ENCODE results near the gene SNX20.

The SNX20 gene

DNA sequence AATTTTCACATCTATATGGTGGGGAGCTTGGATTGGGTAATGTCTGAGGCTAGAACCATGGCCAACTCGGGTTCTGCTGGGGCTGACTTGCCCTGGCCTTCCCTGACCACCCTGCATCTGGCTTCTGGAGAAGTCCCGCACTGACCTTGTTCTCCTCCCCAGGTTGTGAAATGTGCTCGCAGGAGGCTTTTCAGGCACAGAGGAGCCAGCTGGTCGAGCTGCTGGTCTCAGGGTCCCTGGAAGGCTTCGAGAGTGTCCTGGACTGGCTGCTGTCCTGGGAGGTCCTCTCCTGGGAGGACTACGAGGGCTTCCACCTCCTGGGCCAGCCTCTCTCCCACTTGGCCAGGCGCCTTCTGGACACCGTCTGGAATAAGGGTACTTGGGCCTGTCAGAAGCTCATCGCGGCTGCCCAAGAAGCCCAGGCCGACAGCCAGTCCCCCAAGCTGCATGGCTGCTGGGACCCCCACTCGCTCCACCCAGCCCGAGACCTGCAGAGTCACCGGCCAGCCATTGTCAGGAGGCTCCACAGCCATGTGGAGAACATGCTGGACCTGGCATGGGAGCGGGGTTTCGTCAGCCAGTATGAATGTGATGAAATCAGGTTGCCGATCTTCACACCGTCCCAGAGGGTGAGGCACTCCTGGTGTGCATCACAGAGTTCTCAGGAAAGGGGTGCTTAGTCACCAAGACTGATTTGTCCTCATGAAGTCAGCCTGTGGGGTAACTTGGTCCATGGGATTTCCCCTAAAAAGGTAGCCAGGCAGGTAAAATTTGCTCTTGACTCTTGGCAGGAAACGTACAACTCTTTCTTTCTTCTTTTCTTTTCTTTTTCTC, 18.4 kb upstream of the SNX20 start:
- peaks cover 3% of the 10 kb centered on the region for H3K27me3 ChIP-seq (replicated peaks; ENCODE audit: control insufficient read depth, insufficient read depth, low read length)
- no peak overlapping the region for H3K4me3 ChIP-seq (ENCODE audit: low read length)
- H3K9ac ChIP-seq (ENCODE audit: low read length): no peak overlapping the region
- H3K4me1 ChIP-seq (ENCODE audit: control insufficient read depth, insufficient read depth, low read length): peaks cover 41% of the 10 kb centered on the region
- peaks cover 10% of the 10 kb centered on the region for H3K9me3 ChIP-seq (ENCODE audit: control insufficient read depth, low read length)
- H3K36me3 ChIP-seq (ENCODE audit: control insufficient read depth, insufficient read depth, low read length, severe bottlenecking): no peaks in the 10 kb centered on the region
- no peak for DNase-seq (ENCODE audit: low read depth)

DNA sequence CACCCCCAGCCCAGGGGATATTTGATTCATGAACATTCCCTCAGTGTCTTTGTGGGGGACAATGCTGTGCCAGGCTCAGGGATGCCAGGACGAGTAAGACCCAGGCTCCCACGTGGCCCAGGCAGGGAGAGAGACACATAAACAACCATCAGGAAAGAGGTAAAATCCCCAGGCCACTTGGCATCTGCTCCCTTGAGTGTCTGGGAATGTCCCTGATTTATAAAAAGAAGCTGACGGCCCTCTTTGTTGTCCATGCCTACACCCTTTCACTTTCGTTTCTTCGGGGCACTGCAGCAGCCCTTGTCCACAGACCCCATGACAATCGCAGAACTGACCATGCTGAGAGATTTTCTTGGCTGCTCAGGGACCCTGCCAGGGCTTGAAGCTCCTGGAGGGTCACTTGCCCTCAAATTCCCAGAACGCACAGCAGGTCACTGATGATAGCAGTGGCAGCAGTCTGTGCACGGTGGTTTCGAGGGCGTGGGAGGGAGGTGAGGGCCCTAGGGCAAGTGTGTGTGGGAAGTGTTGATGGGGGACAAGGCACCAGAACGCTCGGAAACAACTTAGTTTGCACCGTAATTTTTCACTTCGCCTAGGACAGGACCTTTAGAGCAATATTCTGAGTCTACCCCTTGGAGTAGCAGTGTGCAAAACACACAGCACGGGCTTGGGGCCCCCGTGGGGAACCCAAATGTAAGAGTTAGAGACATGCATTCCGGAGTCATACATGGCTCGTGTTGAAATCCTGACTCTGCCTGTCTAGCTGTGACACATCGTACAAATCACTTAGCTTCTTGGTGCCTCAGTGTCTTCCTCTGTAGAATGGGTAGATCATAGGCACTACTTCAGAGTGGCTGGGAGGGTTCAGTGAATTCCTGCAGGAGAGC, 17.0 kb upstream of the SNX20 start:
- Histone ChIP-seq H3K4me1 (ENCODE audit: control insufficient read depth, insufficient read depth, low read length) (peaks cover 41% of the 10 kb centered on the region), H3K4me3 (ENCODE audit: low read length) (peak overlapping the region; percentile 72), H3K36me3 (ENCODE audit: control insufficient read depth, insufficient read depth, low read length, severe bottlenecking) (no peaks in the 10 kb centered on the region), H3K9ac (ENCODE audit: low read length) (peak overlapping the region; percentile 44), H3K27me3 (replicated peaks; ENCODE audit: control insufficient read depth, insufficient read depth, low read length) (peaks cover 7% of the 10 kb centered on the region), H3K9me3 (ENCODE audit: control insufficient read depth, low read length) (no peaks in the 10 kb centered on the region)
- peak; percentile 13 for DNase-seq (ENCODE audit: low read depth)

DNA sequence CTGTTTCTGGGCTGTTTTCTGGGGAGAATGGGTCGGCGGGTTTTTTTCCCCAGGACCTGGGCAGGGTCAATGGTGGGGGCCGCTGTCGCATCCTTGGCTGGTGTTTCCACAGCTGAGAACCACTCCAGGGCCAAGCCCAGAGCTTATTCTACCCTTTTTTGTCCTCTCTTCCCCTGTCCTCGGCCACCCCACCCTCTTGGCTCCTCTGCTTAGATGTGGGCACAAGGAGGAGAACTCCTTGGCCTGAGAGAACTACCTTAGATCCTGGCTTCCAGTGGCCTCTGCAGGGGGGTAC, 16.3 kb upstream of the SNX20 start:
- H3K9ac ChIP-seq (ENCODE audit: low read length): no peak overlapping the region
- H3K9me3 ChIP-seq (ENCODE audit: control insufficient read depth, low read length): no peaks in the 10 kb centered on the region
- H3K27me3 ChIP-seq (replicated peaks; ENCODE audit: control insufficient read depth, insufficient read depth, low read length): peaks cover 7% of the 10 kb centered on the region
- H3K4me1 ChIP-seq (ENCODE audit: control insufficient read depth, insufficient read depth, low read length): peaks cover 41% of the 10 kb centered on the region
- no peaks in the 10 kb centered on the region for H3K36me3 ChIP-seq (ENCODE audit: control insufficient read depth, insufficient read depth, low read length, severe bottlenecking)
- no peak overlapping the region for H3K4me3 ChIP-seq (ENCODE audit: low read length)
- no peak for DNase-seq (ENCODE audit: low read depth)

DNA sequence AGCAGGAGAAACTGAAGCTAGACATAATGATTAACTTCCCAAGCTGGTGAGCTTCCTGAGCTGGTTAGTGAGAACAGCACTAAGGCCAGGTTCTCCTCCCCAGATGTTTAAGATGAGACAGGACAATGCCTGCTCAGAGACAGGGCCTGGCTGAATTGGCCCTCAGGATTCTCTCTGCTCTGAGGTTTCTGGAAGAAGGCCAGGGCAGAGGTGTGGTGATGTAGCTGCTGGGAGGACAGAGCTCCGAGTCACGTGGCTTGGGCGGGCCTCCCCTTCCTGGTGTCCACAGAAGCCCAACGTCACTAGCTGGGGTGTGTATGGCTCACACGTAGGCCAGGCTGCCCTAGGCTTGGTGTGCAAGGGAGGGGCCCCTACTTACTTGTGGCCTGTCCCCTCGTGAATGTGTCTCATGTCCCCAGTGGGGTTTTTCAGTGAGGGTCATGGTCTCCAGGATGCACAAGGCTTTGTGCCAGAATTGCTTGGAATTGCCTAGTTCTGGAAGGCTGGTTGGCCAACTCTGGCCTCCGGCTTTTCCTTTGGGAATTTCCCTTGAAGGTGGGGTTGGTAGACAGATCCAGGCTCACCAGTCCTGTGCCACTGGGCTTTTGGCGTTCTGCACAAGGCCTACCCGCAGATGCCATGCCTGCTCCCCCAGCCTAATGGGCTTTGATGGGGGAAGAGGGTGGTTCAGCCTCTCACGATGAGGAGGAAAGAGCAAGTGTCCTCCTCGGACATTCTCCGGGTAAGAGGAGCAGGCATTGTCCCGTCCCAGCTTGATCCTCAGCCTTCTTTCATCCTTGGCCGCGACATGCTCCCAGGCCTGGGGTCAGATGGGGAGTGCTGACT, 15.7 kb upstream of the SNX20 start:
- no peaks in the 10 kb centered on the region for H3K9me3 ChIP-seq (ENCODE audit: control insufficient read depth, low read length)
- no peak overlapping the region for H3K9ac ChIP-seq (ENCODE audit: low read length)
- DNase-seq (ENCODE audit: low read depth): no peak
- no peaks in the 10 kb centered on the region for H3K36me3 ChIP-seq (ENCODE audit: control insufficient read depth, insufficient read depth, low read length, severe bottlenecking)
- peaks cover 7% of the 10 kb centered on the region for H3K27me3 ChIP-seq (replicated peaks; ENCODE audit: control insufficient read depth, insufficient read depth, low read length)
- no peak overlapping the region for H3K4me3 ChIP-seq (ENCODE audit: low read length)
- peaks cover 41% of the 10 kb centered on the region for H3K4me1 ChIP-seq (ENCODE audit: control insufficient read depth, insufficient read depth, low read length)

DNA sequence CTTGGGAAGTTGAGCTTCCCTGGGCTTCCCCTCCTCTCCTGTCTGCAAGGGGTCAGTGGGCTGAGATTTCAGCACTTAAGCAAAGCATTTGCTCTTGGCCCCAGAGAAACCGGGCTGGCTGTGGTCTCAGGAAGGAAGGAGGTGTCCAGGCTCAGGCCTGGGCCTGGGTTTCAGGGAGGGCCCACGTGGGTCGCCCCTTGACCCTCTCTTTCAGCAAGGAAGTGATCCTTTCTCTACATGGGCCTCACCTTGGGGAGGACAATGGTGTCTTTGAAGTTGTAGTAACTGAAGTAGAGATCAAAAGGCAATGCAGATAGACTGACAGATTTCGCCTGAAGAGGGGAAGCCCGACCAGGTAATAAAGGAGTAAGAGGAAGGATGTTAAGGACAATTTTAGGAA, 15.0 kb upstream of the SNX20 start:
- DNase-seq (ENCODE audit: low read depth): no peak
- no peak overlapping the region for H3K9ac ChIP-seq (ENCODE audit: low read length)
- peaks cover 7% of the 10 kb centered on the region for H3K27me3 ChIP-seq (replicated peaks; ENCODE audit: control insufficient read depth, insufficient read depth, low read length)
- H3K4me3 ChIP-seq (ENCODE audit: low read length): no peak overlapping the region
- no peaks in the 10 kb centered on the region for H3K9me3 ChIP-seq (ENCODE audit: control insufficient read depth, low read length)
- H3K36me3 ChIP-seq (ENCODE audit: control insufficient read depth, insufficient read depth, low read length, severe bottlenecking): no peaks in the 10 kb centered on the region
- peaks cover 41% of the 10 kb centered on the region for H3K4me1 ChIP-seq (ENCODE audit: control insufficient read depth, insufficient read depth, low read length)

DNA sequence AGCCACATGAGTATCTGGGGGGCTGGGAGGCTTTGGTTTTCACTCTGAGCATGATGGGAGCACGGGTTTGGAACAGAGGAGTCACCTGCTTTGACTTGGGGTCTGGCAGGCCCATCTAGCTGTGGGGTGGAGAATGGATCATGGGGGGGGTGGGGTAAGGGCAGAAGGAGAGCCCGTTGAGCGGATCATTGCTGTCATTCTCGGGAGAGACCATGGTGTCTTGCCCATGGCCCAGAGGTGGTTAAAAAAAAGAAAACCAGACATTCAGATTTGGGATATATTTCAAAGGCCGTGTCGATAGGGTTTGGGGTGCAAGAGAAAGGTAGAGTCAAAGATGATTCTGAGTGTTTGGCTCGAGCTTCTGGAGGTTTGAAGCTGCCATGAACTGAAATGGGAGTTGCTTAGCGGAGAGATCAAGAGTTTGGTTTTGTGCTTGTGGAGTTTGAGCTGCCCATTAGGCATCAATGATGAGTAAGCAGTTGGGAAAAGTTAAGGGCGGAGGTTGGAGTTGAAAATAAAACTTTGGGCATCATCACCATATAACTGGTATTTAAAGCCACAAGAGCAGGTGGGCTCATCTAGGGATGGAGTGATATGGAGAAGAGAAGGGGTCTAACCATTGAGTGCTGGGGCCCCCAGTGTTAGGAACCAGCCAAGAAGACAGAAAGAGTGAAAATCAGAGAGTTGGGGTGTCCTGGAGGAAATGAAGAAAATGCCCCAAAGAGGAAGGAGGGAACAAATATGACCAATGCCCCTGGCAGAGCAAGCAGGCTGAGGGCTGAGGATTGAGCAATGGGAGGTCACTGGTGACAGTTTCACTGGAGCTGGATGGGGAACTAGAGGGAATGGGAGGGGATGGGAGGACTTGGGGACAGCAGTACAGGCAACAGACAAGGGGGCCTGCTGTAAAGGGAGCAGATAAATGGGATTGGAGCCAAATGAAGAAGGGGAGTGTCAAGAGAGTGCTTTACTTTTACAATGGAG, 14.2 kb upstream of the SNX20 start:
- DNase-seq (ENCODE audit: low read depth): no peak
- peaks cover 41% of the 10 kb centered on the region for H3K4me1 ChIP-seq (ENCODE audit: control insufficient read depth, insufficient read depth, low read length)
- no peak overlapping the region for H3K4me3 ChIP-seq (ENCODE audit: low read length)
- H3K9ac ChIP-seq (ENCODE audit: low read length): no peak overlapping the region
- H3K27me3 ChIP-seq (replicated peaks; ENCODE audit: control insufficient read depth, insufficient read depth, low read length): peaks cover 7% of the 10 kb centered on the region
- no peaks in the 10 kb centered on the region for H3K9me3 ChIP-seq (ENCODE audit: control insufficient read depth, low read length)
- no peaks in the 10 kb centered on the region for H3K36me3 ChIP-seq (ENCODE audit: control insufficient read depth, insufficient read depth, low read length, severe bottlenecking)

DNA sequence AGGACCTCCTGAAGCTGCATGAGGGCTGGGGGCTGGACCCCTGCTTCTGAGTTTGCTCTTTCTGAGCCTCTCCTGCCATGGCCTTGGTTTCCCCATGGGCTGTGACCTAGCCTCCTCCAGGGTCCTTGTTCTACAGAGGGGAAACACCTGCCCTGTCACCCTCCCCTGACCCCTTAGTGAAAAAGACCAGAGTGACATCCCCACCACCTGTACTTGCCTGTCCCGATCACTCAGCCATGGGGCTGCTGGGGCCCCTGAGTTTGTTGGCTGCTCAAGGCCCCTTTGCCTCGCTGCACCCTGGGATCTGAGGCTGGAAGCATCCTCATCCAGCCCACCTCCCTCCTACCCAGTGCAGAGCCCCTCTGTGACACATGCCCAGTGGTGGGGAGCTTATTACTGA, 13.1 kb upstream of the SNX20 start:
- Histone ChIP-seq H3K4me3 (ENCODE audit: low read length) (no peak overlapping the region), H3K9me3 (ENCODE audit: control insufficient read depth, low read length) (no peaks in the 10 kb centered on the region), H3K9ac (ENCODE audit: low read length) (no peak overlapping the region), H3K27me3 (replicated peaks; ENCODE audit: control insufficient read depth, insufficient read depth, low read length) (peaks cover 7% of the 10 kb centered on the region), H3K36me3 (ENCODE audit: control insufficient read depth, insufficient read depth, low read length, severe bottlenecking) (no peaks in the 10 kb centered on the region), H3K4me1 (ENCODE audit: control insufficient read depth, insufficient read depth, low read length) (peaks cover 33% of the 10 kb centered on the region)
- DNase-seq (ENCODE audit: low read depth): no peak

DNA sequence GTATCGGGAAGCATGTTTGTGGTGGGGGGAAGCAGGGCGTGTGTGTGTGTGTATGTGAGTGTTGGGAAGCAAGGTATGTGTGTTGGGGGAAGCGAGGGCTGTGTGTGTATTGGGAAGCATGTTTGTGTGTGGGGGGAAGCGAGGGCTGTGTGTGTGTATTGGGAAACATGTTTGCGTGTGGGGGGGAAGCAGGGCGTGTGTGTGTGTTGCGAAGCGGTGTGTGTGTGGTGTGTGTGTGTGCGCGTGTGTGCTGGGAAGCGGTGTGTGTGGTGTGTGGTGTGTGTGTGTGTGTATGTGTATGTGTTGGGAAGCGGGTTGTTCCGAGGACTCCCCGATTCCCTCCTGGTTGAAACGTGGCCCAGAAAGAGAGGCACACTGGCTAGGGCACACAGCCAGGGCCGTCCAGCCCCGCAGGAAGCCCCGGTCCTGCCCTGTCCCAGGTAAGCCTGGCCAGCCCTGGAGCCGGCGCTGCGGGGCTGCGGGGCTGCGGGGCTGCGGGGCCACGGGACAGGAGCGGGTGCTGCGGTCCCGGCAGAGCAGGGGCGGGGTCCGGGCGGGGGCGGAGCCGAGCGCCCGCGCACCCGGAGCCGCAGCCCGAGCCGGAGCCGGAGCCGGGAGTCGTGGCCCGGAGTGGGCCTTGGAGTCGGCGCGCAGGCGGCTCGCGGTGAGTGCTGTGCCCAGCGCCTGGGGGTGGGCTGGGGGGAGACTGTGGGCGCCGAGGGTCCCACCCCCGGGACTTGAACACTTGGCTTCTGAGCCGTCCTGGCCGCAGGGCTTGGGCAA, 12.1 kb upstream of the SNX20 start, which contains the start of gene NOD2:
Gene NOD2, plus strand, starts transcription at position 608 of the 783 bp plus-strand sequence. CDS start 5,890 bp downstream, outside the sequence.
- Histone ChIP-seq H3K36me3 (ENCODE audit: control insufficient read depth, insufficient read depth, low read length, severe bottlenecking) (no peaks in the 10 kb centered on the region), H3K27me3 (replicated peaks; ENCODE audit: control insufficient read depth, insufficient read depth, low read length) (peaks cover 7% of the 10 kb centered on the region), H3K4me1 (ENCODE audit: control insufficient read depth, insufficient read depth, low read length) (peaks cover 27% of the 10 kb centered on the region), H3K9ac (ENCODE audit: low read length) (peak within 1 kb of the TSS; percentile 45), H3K9me3 (ENCODE audit: control insufficient read depth, low read length) (no peaks in the 10 kb centered on the region), H3K4me3 (ENCODE audit: low read length) (peak within 1 kb of the TSS; percentile 61)
- no peak for DNase-seq (ENCODE audit: low read depth)

DNA sequence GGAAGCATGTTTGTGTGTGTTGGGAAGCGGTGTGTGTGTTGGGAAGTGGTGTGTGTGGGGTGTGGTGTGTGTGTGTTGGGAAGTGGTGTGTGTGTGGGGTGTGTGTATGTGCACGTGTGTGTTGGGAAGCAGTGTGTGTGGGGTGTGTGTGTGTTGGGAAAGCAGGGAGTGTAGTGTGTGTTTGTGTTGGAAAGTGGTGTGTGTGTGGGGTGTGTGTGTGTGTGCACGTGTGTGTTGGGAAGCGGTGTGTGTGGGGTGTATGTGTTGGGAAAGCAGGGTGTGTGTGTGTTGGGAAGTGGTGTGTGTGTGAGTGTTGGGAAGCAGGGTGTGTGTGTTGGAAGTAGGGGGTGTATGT, 11.5 kb upstream of the SNX20 start:
- Histone ChIP-seq H3K27me3 (replicated peaks; ENCODE audit: control insufficient read depth, insufficient read depth, low read length) (peaks cover 10% of the 10 kb centered on the region), H3K4me1 (ENCODE audit: control insufficient read depth, insufficient read depth, low read length) (peaks cover 21% of the 10 kb centered on the region), H3K9me3 (ENCODE audit: control insufficient read depth, low read length) (no peaks in the 10 kb centered on the region), H3K36me3 (ENCODE audit: control insufficient read depth, insufficient read depth, low read length, severe bottlenecking) (no peaks in the 10 kb centered on the region), H3K9ac (ENCODE audit: low read length) (no peak overlapping the region), H3K4me3 (ENCODE audit: low read length) (no peak overlapping the region)
- DNase-seq (ENCODE audit: low read depth): no peak

DNA sequence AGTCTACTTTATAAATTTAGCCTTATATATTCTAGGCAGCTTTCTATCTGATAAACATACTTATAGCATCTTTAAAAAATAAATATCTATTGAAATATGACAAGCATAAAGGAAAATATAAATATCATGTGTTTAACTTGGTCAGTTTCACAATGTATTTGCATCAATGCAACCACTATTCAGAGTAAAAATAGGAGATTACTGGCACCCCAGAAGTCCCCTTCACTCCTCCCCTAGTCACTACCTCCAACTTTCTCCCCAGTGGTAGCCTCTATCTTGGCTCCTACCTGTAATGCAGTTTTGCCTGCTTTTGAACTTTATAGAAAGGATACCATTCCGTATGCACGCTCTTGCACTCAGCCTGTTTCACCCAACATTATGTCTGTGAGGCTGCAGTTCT, 9.1 kb upstream of the SNX20 start:
- DNase-seq (ENCODE audit: low read depth): no peak
- peaks cover 20% of the 10 kb centered on the region for H3K27me3 ChIP-seq (replicated peaks; ENCODE audit: control insufficient read depth, insufficient read depth, low read length)
- no peak overlapping the region for H3K4me3 ChIP-seq (ENCODE audit: low read length)
- no peaks in the 10 kb centered on the region for H3K36me3 ChIP-seq (ENCODE audit: control insufficient read depth, insufficient read depth, low read length, severe bottlenecking)
- H3K9ac ChIP-seq (ENCODE audit: low read length): no peak overlapping the region
- H3K9me3 ChIP-seq (ENCODE audit: control insufficient read depth, low read length): no peaks in the 10 kb centered on the region
- peaks cover 3% of the 10 kb centered on the region for H3K4me1 ChIP-seq (ENCODE audit: control insufficient read depth, insufficient read depth, low read length)
